Measurements from ENCODE around the gene KIF6.

DNA sequence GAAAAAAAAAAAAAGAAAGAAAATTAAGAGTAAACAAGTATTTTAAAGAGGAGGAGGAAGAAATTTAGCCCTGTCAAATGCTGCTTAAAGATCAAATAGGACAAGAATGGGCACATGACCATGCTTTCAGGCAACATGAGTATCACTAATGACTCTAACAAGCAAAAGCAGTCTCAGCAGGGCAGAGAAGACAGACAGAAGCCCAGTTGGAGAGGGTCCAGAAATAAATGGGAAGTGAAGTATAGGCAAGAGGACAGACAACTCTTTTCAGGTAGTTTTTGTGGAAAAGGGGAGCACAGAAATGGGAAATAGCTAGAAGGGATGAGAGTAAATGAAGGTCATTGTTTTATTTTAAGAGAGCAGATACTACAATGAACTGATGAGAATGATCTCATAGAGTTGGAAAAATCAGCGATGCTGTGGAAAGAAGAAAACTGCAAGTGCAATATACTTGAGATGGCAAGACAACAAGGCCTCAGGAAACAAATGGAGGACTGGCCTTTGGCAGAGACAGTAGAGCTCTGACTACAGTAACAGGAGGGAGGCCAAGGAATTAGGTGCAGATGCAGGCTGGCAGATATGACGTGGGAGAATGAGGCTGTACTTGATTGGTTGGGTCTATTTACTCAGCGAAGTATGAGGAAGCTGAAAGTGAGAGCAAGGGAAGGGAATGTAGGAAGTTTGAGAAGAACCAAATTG lies 40.3 kb downstream of the KIF6 start:
- TF ChIP-seq POLR2A (IDR thresholded peaks at IDR 0.05), result no peak
- TF ChIP-seq, protein P1, sequence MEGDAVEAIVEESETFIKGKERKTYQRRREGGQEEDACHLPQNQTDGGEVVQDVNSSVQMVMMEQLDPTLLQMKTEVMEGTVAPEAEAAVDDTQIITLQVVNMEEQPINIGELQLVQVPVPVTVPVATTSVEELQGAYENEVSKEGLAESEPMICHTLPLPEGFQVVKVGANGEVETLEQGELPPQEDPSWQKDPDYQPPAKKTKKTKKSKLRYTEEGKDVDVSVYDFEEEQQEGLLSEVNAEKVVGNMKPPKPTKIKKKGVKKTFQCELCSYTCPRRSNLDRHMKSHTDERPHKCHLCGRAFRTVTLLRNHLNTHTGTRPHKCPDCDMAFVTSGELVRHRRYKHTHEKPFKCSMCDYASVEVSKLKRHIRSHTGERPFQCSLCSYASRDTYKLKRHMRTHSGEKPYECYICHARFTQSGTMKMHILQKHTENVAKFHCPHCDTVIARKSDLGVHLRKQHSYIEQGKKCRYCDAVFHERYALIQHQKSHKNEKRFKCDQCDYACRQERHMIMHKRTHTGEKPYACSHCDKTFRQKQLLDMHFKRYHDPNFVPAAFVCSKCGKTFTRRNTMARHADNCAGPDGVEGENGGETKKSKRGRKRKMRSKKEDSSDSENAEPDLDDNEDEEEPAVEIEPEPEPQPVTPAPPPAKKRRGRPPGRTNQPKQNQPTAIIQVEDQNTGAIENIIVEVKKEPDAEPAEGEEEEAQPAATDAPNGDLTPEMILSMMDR (IDR thresholded peaks at IDR 0.05), result no peak
